ENCODE measurements around the gene CCN5.
A peak's percentile ranks its signal among the peaks of the same experiment; 100 is the strongest.

Gene CCN5

DNA sequence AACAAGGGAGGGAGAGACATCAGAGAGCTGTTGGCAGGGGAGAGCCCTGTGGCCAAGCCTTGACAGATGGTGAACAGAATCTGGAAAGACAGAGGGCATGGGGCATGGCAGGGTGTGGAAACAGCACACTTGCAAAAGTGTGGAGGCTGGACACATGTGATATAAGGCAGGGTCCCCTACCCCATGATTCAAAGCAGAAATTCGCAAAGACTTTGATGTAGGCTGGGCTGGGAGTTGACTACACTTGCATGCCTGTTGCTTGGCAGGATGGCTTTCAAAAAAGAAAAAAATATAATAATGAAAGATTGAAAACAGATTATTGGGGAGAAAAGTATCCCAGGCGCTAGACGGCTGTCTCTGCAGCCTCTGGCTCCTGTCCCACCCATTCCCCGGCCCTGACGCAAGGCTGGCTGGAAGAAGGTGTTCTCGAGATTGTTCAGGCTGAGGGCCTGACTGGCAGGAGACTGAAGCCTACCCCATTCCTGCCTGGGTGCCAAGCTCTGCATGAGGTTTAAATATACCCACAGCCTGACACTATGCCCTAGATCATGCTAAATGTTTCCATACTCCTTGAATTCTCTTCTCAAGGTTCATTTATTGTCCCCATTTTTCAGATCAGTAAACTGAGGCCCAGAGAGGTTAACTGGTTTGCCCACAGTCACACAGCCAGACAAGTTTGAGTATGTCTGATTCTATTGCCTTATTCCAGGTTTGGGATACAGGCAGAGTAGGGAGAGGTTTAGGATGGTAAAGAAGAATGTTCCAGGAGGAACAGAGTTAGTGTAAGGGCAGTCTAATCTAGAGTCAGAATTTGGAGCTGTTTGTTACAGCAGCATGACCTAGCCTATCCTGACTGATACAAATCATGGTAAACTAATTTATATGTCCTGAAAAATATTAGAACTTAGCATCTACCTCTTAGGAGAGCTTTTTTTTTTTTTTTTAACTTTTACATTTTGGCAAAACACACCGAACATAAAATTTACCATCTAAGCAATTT lies 23.4 kb upstream of the CCN5 start:
- TF ChIP-seq, protein P1, sequence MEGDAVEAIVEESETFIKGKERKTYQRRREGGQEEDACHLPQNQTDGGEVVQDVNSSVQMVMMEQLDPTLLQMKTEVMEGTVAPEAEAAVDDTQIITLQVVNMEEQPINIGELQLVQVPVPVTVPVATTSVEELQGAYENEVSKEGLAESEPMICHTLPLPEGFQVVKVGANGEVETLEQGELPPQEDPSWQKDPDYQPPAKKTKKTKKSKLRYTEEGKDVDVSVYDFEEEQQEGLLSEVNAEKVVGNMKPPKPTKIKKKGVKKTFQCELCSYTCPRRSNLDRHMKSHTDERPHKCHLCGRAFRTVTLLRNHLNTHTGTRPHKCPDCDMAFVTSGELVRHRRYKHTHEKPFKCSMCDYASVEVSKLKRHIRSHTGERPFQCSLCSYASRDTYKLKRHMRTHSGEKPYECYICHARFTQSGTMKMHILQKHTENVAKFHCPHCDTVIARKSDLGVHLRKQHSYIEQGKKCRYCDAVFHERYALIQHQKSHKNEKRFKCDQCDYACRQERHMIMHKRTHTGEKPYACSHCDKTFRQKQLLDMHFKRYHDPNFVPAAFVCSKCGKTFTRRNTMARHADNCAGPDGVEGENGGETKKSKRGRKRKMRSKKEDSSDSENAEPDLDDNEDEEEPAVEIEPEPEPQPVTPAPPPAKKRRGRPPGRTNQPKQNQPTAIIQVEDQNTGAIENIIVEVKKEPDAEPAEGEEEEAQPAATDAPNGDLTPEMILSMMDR (IDR thresholded peaks at IDR 0.05; ENCODE audit: low read length, missing control alignments) = no peak

DNA sequence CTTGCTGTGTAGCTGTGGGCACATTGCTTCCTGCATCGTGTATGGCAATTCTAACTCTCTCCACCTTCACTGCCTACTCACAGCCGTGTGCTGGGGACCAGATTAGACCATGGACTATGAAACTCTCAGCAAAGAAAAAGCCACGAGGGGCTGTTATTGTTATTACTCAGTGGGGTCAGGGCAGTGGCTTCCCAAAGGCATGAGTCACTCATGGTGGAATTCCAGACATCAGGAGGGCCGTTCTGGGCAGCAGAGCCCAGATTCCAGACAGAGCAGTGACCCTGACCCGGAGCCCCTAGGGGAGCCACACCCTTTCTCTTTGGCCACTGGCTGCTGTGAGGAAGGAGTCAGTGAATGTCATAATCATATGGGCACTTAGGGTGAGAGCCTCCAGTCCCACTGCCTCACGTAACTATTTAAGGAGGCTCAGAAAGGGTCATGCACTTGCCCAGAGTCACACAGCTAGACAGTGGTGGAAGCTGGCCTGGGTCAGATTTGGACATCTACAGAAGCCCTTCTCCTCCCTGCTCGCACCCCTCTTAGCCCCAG lies 22.2 kb upstream of the CCN5 start:
- TF ChIP-seq, protein P1 (IDR thresholded peaks at IDR 0.05; ENCODE audit: low read length, missing control alignments) = no peak
- peak; percentile 92 for DNase-seq (ENCODE audit: low read depth)
- H3K4me3 ChIP-seq (replicated peaks; ENCODE audit: low read depth, low read length) = no peak overlapping the region

More for the DNA sequence above, 23.4 kb upstream of the CCN5 start:
- H3K4me3 ChIP-seq (replicated peaks; ENCODE audit: low read depth, low read length) = no peak overlapping the region
- no peak for DNase-seq (ENCODE audit: low read depth)

DNA sequence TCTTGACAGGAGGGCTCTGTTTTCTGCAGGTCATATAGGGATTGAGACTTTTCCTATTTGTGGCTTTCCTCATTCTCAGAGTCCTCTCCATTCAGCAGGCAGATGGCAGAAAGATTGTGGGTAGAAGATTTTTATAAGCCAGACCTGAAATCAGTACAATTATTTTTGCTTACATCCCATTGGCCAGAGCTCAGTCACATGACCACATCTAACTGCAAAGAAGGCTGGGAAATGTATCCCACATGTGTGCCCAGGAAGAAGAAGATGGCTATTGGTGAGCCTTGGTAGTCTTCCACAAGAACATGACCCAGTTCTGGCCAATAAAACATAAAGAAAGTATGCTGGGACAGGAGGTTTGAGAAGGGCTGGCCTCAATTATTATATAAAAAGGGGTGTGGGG lies 21.5 kb upstream of the CCN5 start:
- TF ChIP-seq, protein P1 (IDR thresholded peaks at IDR 0.05; ENCODE audit: low read length, missing control alignments) = no peak
- no peak overlapping the region for H3K4me3 ChIP-seq (replicated peaks; ENCODE audit: low read depth, low read length)
- DNase-seq (ENCODE audit: low read depth) = no peak

DNA sequence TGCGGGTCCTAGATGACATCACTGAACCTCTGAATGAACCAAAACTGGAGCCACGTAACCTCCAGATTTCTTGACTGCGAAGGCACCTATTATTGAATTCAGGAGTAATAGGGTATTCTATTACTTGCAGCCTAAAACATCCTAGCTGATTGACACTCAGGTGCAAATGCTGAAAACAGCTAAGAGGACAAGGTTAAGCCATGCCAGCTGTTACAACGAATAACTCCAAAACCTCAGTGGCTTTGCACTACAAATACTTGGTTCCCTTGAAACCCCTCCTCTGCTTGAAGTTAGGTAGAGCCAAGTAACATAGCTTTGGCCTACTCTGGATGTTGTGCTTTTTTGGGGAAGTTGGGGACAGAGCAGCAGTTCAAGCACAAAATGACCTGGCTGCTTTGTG lies 21.0 kb upstream of the CCN5 start:
- no peak for DNase-seq (ENCODE audit: low read depth)
- H3K4me3 ChIP-seq (replicated peaks; ENCODE audit: low read depth, low read length) = no peak overlapping the region
- TF ChIP-seq, protein P1 (IDR thresholded peaks at IDR 0.05; ENCODE audit: low read length, missing control alignments) = no peak

DNA sequence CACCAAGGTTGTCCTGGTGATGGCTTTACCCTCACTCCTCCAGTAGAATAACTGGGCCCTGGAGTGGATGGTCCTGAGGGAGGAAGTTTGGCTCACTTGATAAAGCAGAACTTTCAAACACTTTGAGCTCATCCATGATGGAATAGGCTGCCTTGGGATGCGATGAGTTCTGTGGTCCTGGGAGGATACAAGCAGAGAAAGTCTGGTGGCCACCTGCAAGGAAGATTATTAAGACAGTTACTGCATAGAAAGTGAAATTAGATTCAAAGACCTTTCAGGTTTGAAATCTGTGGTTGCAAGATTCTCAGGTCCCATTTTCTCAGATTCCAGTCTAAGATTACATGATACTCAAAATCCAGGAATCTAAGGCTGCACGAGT lies 19.9 kb upstream of the CCN5 start:
- no peak overlapping the region for H3K4me3 ChIP-seq (replicated peaks; ENCODE audit: low read depth, low read length)
- DNase-seq (ENCODE audit: low read depth) = no peak
- TF ChIP-seq, protein P1 (IDR thresholded peaks at IDR 0.05; ENCODE audit: low read length, missing control alignments) = no peak

DNA sequence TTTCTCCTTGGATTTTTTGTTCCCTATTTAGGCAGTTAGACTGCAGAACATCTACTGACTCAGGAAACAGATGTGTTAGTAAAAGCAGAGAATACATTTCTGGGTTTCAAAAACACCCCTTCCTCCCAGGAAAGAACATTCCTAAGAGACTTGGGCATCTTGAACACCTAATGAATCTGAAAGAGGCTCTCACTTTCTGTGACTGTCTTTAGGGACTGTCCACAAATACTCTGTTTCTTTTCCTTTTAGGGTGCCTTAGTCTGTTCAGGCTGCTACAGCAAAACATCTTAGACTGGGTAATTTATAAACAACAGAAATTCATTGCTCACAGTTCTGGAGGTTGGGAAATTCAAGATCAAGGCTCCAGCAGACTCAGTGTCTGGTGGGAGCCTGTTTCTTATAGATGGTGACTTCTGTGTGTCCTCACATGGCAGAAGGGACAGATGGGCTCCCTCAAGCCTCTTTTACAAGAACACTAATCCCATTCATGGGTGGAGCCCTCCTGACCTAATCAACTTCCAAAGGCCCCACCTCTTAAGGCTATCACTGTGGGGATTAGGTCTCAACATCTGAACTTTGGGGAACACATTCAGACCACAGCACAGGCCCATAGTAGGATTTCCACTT lies 19.4 kb upstream of the CCN5 start:
- TF ChIP-seq, protein P1 (IDR thresholded peaks at IDR 0.05; ENCODE audit: low read length, missing control alignments) = no peak
- H3K4me3 ChIP-seq (replicated peaks; ENCODE audit: low read depth, low read length) = no peak overlapping the region
- DNase-seq (ENCODE audit: low read depth) = peak; percentile 39
